GM11168 (cell line): ENCODE results near the gene IFT43.

Source experiments
- in situ Hi-C: fragments of 300-500 bp; cut with MboI; formaldehyde crosslinking; loops from one replicate; pipeline ENCODE4 v1.12.0; 2022; ENCODE audit warnings: low sequenced_read_pairs; ENCODE audit not compliant: unreplicated experiment

Gene IFT43

DNA sequence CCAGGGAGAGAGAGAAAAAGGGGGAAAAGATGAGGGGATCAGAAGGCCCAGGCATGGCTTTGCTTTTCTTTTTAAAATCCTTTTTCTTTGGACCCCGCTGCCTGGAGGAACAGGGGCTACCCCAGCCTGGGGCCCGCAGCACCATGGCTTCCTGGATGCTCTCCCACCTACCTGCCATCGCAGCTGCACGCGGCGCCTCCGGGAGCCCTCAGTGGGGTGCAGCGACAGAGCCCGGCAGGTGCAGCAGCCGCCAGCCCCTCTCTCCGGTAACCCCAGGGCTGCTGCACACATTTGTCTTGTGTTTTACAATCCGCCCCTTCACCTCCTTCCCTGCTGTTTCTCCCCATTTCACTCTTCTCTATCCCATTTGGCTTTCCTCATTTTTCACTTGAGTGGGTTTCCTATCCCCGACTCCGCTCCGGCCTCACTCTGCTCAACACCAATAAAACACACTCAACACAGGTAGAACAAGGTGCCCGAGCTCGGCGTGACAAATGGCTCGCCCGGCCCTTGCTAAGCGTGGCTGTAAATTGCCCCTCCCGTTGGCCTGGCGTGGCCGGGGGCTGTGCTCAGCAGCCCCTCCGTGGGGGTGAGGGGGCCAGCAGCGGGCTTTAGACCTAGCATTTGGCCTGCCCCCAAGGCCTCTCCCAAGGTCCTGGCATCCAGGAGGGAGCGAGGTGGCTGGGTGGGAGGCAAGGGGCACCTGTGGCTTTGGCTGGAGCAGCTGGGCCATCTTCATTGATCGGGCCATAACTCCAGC is 113.5 kb downstream of the IFT43 start:
- in situ Hi-C loops: no loop called here

DNA sequence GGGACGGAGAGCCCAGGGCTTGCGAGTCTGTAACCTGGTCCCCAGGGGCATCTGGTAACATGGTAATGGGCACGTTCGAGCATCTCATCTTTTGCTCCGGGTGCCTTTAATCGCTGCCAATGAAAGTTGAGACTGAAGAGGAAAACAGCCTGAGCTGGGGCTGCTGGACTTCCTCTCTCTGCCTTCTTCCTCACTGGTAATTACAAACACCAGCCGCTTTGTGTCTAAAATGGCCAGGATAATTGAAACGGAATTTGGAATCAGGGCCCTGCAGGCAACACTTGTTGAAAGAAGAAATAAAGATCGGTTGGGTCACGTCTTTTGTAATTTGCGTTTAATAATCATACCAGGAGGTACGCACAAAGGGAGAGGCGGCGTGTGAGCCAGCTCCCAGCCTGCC is 114.7 kb downstream of the IFT43 start:
- in situ Hi-C loops: no loop called here

DNA sequence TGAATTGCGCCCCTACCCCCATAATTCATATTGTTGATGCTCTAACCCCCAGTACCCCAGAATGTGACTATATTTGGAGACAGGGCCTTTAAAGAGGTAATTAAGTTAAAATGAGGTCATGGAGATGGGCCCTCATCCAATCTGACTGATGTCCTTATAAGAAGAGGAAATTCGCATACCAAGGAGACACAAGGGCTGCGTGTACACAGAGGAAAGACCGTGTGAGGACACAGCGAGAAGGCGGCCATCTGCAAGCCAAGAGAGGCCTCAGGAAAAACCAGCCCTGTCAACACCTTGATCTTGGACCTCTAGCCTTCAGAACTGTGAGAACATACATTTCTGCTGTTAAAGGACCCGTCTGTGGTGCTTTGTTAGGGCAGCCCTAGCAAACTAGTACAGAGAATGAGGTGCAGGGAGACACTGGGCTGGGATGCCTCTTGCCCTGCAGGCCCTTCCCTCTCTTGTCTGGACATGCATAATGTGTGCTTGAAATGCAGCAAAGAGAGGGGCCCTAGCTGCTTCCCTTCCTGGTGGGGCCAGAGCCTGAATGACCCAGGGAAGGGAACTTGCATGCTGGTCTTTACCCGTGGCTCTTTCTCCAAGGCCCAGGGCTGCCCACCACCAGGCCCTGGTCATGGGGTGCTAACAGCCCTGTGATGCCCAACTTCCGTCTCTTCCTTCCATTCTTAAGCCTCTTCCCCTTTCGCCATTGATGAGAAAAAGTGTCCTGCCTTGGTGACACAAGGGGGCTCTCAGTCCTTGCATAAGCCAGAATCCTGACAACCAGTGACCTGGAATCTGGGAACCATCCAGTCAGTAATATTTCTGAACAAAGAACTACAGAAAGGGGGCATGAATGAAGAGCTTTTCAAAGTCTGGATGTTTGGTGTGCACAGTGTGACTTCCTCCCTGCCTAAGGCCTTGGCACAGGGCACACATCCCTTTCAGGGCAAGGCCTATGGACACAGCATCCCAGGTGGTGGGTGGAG is 116.1 kb downstream of the IFT43 start:
- in situ Hi-C loops: no loop called here

DNA sequence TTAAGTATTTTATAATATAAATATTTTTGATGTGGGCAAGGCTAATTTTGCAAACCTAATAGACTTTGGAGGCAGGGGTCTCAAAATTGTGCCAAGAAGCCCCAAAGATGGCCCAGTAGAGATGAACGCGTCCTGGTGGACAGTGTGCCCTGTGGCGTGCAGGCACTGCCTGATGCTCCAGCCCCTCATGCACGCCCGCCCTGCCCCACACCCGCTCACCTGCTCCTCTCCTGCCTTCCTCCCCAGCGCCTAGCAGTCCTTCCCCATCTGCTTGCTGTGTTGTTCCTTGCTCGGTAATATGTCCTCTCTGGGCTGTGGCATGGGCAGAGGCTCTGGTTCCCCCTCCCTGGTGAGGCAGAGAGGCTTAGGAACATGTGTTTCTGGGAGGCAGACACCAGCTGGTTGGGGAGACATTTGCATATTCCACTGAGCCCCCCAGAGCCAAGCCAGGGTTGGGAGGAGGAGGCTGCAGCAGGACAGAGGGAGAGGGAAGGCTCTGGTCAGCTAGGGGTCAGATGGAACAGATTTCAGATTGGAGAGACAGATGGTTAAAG is 119.3 kb downstream of the IFT43 start:
- in situ Hi-C loops: no loop called here

DNA sequence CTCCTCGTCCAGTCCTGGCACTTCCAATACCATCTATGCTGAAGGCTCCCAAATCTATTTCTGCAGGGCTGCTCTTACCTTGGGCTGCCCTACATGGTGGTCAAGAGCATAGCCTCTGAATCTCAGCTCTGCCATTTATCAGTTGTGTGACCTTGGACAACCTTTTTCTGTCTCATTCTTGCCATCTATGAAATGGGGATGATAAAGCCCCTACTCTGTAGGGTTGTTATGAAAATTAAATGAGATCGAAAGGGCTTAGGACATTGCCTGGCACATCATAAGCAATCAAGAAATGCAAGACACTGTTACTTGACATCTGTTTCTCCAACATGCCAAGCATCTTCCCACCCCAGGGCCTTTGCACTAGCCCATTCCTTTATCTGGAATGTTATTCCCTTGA is 120.6 kb downstream of the IFT43 start:
- in situ Hi-C loops: no loop called here

DNA sequence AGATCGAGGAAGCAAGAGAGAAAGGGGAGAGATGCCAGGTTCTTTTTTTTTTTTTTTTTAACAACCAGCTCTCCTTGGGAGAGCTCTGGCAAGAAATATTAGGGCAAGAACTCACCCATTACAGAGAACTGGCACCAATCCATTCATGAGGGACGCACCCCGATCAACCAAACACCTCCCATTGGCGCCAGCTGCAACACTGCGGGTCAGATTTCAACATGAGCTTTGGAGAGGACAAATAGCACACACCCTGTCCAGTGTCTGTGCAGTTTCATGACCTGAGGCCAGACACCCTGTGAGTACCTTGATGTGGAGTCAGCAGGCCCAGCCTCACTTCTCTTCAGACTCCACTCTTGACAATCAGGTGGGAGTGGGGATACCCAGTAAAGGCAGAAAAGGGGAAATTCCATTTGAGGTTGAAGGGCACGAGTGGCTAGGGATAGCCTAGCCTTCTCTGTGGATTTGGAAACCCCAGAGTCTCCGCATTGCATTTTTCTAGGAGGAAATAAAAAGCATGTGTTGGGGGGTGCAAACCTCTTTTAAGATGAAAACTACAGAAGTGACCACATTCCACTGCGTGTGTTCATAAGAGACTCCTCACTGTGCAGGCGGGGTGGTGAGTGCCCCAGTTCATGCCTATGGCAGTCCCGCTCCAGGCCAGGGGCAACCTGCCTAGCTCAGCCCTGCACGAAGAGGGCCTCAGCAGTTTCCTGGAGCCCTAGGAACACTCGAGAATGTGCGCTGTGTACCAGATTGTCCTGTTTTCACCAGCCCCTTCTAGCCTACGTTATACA is 123.7 kb downstream of the IFT43 start:
- in situ Hi-C loops: no loop called here

DNA sequence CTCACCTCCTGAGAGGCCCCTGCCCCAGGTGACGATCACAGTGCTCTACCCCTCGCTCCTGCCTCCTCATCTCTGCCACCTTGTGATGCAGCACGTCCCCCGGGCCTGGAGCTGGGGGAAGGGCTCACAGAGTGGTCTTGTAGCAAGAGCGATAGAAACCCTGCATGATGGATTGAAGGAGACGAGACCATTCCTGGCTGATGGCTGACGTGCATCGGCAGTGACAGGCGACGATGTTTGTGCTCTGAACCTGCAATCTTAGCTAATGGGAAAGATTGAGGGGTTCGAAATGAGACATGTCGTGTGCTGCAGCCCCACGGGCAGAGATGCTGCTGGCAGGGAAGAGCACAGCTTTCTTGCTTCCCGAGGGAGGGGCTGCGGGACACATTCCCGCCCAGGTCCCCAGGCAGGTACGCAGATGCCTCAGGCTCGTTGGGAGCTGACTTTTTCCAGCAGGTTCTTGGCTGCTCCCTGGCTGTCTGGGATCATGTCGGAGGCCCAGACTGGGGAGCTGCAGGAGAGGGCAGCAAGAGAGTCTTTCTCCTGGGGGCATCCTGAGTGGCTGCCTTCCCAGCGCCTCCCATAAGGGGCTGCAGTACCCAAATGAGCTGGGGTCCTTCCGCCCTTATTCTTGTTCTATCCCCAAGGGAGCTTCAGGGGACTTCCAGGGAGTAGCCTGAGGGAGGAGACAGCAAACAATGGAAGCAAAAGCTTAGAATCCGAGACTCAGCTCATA is 127.5 kb downstream of the IFT43 start:
- in situ Hi-C loops: no loop called here

DNA sequence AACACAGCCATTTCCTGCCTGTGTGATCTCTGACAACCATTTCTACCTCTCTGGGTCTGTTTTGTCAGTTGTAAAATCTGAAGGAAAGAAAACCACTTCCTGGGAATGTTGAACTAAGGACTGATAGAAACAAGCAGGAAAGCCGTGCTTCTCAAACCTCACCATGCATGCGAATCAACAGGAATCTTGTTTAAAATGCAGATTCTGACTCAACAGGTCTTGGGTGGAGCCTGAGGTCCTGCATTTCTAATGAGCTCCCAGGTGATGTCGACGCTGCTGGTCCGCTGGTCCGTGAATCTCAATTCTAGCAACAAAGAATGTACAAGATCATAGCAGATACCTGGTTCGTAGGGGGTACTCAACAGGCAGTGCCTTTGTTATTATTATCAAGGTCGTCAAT is 128.1 kb downstream of the IFT43 start:
- in situ Hi-C loops: no loop called here

DNA sequence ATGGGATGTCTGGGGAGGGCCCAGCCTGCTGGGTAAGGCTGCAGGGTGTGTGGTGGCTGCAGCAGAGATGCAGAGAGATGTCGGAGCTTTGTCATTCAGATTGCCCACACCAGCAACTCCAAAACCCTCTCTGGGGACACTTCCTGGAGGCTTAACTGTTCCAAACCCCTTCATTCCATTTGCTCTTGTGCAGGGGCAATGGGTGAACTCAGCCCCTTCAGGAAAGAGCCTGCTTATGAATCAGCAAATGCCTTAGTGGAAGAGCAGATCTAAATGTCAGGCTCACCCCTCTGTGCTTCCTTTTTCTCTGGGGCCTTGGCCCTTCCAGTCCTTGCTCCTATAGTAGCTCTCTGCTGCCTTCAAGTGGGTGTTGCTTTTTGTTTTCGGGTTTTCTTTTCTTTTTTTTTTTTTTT is 129.5 kb downstream of the IFT43 start:
- in situ Hi-C loops: no loop called here

DNA sequence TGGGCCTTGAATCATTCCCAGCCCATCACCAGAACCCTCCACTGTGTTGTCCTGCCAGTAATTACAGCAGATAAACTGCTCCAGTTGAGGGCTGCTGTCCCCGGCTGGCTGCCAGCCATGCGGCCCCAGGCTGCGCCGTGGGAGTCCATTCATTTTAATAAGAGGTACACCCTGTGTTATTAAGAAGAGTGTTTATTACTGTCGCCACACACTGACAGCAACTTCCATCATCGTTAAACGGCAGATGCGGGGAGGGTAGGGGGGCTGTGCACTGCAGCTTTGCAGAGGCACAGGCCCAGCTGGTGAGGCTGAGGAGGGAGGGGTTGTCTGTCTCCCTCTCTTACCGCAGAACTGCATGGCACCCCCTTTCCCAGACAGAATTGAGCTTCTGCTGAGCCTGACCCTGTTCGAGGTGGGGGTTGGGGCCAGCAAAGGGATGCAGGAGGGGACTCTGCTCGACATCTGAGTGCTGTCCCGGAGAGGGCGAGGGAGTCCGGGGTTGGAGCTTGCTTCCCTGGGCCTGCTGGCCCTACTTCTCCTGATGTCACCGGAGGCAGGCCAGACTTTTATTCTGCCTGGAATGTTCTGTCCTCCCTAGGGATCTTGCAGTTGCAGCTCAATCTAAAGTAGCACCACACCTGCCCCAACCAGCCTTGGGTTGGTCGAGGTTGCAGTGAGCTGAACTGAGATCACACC is 132.4 kb downstream of the IFT43 start:
- in situ Hi-C loops: no loop called here

DNA sequence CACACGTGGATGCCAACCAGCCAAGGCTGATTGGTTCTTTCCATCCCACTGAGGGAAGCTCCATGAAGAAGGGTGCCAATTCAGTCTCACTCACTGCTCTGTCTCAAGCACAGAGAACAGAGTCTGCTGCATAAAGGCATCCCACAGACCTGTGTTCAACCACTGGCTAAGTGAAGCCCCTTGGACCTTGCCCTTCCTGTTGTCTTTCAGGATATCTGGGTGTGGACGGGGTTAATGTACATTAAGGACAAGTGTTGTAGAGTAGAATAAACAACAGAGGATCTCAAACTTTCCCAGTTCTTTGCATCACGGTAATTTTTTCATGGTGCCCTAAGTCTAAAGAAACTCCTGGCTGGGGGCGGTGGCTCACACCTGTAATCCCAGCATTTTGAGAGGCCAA is 133.0 kb downstream of the IFT43 start:
- in situ Hi-C loops: no loop called here

DNA sequence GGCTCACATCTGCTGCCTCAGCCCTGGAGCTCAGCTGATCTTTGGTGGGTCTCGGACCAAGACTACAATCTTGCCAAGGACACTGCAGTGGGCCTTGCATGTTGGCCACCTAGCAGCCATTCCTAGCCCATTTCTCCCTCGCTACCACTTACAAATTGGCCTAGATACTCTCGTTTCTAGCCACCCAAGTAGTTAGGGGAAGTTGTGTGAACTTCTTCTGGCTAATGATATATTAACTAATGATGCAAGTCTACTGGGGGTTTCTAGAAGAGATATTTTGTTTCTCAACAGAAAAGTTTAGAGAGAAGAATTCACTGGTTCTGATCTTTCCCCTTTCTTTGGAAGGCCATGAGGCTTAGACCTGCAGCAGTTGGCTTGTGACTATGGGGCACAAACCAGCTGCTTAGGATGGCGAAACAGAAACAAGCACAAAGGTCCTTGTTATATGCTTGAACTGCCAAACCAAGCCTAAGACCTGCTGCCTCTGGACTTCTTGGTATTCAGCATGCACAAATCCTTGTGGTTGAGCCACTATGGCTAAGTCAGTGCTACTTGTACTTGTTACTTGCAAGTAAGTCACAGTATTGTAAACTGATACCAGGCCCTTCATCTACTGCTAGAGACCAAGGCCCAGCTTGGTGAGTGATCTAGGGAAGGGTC is 135.7 kb downstream of the IFT43 start:
- in situ Hi-C loops: no loop called here

DNA sequence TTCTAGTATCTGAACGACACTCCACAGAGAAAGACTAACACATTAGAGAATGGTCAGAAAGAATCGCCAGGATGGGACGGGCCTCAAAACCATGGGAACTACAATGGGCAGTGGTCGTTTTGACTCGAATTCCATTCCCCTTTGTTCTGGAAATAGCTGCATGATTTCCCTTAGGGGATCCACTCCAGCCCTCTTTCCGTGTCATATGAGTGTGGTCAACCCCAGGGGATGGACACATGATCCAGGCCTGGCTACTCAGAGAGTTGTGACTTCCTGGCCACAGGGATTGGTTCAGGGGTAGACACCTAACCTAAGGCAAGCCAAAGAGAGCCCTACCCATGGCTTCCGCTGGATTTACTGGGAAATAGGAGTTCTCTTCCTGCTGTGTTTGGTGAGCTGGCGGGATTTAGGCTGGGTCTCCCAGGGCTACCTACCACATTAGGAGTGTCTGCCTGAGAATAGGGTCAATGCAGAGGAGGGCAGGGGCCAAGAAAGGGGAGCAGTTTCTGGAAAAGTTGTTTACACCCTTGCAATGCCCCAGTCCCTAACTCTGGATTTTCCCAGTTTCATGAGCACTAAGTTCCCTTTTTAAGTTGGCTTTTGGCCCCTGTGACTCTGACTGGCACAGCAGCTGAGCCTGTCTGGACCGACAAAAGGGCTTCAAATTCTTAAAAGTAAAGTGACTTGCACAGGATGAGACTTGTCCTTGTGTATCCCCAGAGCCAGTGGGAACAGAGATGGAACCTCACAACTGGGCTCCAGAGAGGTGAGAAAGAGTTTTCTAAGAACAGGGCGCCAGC is 138.1 kb downstream of the IFT43 start:
- in situ Hi-C loops: no loop called here

DNA sequence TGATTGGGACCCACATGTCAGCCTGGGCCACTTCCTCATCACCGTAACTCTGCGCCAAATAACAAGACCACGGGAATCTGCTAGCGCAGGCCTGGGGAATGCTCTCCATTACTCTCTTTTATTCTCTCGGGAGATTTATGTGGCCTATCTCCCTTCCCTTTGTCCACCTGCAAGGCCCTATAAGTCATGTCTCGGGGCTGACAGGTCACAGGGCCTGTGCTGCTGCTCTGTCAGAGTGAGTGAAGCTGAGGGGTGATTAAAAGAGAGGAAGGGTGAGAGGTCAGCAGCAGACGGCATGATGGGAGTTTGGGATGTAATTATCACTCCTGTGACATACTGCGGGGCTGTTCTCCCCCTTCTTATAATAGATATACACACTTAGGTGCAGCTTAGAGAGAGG is 139.9 kb downstream of the IFT43 start:
- in situ Hi-C loops: no loop called here

DNA sequence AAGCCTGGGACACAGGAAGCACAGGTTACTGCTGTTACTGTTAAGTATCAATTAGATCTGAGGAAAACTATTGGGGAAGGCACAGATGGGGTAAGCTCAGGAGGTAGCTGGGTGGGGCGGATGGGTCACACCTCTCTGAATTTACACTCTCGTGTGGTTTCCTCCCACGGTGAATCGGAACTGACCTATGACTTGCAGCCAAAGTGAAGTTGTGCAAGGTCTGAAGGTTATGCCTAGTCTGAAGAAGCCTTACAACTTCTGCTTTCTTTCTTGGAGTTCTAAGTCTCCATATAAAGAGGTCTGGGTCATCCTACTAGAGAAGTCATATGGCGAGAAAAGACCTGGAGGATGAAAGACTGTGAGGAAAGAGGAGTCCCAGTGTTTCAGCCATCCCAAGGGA is 140.5 kb downstream of the IFT43 start:
- in situ Hi-C loops: no loop called here

DNA sequence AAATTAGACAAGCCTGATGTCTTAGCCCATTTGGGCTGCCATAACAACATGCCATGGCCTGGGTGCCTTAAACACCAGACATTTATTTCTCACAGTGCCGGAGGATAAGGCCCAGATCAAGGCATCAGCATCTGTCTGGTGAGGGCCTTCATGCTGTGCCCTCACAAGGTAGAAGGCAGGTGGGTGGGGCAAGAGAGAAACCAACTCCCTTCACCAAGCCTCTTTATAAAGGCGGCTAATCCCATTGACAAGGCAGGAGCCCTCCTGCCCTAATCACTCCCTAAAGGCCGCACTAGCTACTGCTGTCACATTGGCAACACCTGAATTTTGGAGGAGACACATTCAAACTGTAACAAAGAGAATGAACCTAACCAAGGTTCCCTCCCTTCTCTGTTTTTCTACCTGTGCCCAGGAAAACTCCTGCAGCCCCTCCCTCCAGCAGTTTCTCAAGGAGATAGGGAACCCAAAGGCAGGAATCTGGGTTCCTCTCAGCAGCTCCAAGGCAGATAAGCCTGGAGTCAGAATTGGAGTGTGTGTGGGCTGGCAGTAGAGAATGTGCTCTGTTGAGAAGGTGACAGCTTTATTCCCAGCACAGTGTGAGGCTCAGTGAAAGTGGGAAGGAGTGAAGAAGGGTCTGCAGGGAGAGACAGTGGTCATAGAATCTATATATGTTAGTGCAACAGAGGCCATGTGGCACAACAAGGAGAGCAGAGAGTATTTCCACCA is 144.5 kb downstream of the IFT43 start:
- in situ Hi-C loops: no loop called here
